ENCODE data around the gene TNFAIP8. TPM values are rescaled to one million over a fixed set of nuclear protein-coding genes. Genes with fewer than 3 reads are reported as not detected.

TNFAIP8 gene
- total and polyA plus RNA-seq, 2 of the 13 experiments (the other 11 are each of a cell fraction or from before 2014, with no cell fraction given) = 6.4 to 11.2 TPM

- Histone ChIP-seq H3K4me3 (replicated peaks in 1 of 3; ENCODE audit: insufficient read depth in 1 of 3, low read depth in 2 of 3, low read length in 3 of 3) (no peak overlapping the region), H3K27me3 (ENCODE audit: control insufficient read depth in 1 of 2, insufficient read depth in 2 of 2, low read length in 2 of 2) (no peaks in the 10 kb centered on the region), H3K9ac (ENCODE audit: insufficient read depth, low read depth, low read length) (no peak overlapping the region), H2AFZ (ENCODE audit: low read length) (no peak overlapping the region), H3K79me2 (ENCODE audit: insufficient read depth, low read length) (no peaks in the 10 kb centered on the region), H3K9me3 (ENCODE audit: low read length) (no peaks in the 10 kb centered on the region), H3K4me2 (ENCODE audit: low read depth, low read length) (no peak overlapping the region), H3K36me3 (replicated peaks in 1 of 2; ENCODE audit: control insufficient read depth in 1 of 2, insufficient read depth in 2 of 2, low read length in 2 of 2) (no peaks in the 10 kb centered on the region), H3K4me1 (ENCODE audit: insufficient read depth, low read length) (no peaks in the 10 kb centered on the region), H4K20me1 (ENCODE audit: insufficient read depth, low read length) (no peaks in the 10 kb centered on the region), H3K27ac (ENCODE audit: extremely low read length, insufficient read depth, low read length) (no peak overlapping the region)
- FAIRE-seq (no peak), ATAC-seq (no peak), DNase-seq (ENCODE audit: low spot score) (no peak)
- TF ChIP-seq ZNF329 (CRISPR knock-in tag; IDR thresholded peaks at IDR 0.05; ENCODE audit: low read depth) (no peak), ZBTB20 (CRISPR knock-in tag; IDR thresholded peaks at IDR 0.05; ENCODE audit: borderline replicate concordance, low read depth) (no peak), ZNF780A (CRISPR knock-in tag; IDR thresholded peaks at IDR 0.05) (no peak), HDAC6 (IDR thresholded peaks at IDR 0.05; ENCODE audit: low read depth, low read length) (no peak), CAMTA2 (CRISPR knock-in tag; IDR thresholded peaks at IDR 0.05; ENCODE audit: borderline replicate concordance) (no peak), ZNF562 (CRISPR knock-in tag; IDR thresholded peaks at IDR 0.05; ENCODE audit: borderline replicate concordance) (no peak), AGO1 (IDR thresholded peaks at IDR 0.05; ENCODE audit: low read depth, low read length, poor library complexity, severe bottlenecking) (no peak), PRDM4 (CRISPR knock-in tag; IDR thresholded peaks at IDR 0.05; ENCODE audit: borderline replicate concordance) (no peak), RBM22 (optimal IDR thresholded peaks at IDR 0.05; ENCODE audit: low read length) (no peak), POLR2A (IDR thresholded peaks at IDR 0.05; ENCODE audit: insufficient read depth in 1 of 2, low read depth in 2 of 2, low read length in 2 of 2) (no peak), TCF7L2 (IDR thresholded peaks at IDR 0.05; ENCODE audit: low read depth, low read length) (no peak), SNRNP70 (IDR thresholded peaks at IDR 0.05; ENCODE audit: low read depth, low read length) (no peak), HMG20B (CRISPR knock-in tag; conservative IDR thresholded peaks at IDR 0.05) (no peak)
- intact Hi-C loops (cut with micrococcal nuclease; ENCODE audit: unreplicated experiment) = no loop called here
- 100% methylated on average over 1 of the region's 1 CpG for WGBS (ENCODE audit: low lambda C conversion rate)
- BruUV-seq (replicated peaks) = no TSS peak
- POLR2A ChIA-PET = no interaction called here
- CTCF ChIA-PET (ENCODE audit: low intra/inter-chr PET ratio, low total read pairs) = no interaction called here
- in situ Hi-C loops (cut with HindIII; ENCODE audit: extremely low pct_ligation_motif_present, low pct_unique_long_range_greater_than_20kb) = no loop called here
Observed at GRCh38 chr5:119377066-119377465, 21.2 kb downstream of the TNFAIP8 start.

Measured in HepG2 (cell line).